Fibroblast of skin of left quadriceps (primary cell): ENCODE results near the gene TUNAR.

Source experiments
- DNase-seq, 2 experiments: peaks; one replicate each; pipeline ENCODE4 v3.0.0-alpha.2; 2013; ENCODE audit warnings: low read depth in 2 of 2

Gene TUNAR

DNA sequence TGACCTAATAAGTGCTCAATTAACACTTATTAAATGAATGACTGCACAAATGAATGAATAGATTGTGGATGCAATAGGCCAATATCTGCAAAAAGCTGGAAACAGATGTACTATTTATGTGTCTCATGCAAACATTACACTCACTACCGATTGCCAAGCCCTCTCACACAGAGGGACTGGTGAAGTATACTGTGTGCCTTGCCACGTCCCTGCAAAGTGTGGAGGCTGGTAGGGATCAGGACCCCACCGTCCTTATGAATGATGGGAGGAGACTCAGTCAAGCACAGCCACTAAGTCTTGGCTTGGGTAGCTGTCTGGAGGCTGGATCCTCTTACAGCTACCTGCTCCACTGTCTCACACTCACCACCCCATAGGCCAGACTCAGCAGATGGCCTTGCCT is 3.9 kb upstream of the TUNAR start:
- DNase-seq = no peak

DNA sequence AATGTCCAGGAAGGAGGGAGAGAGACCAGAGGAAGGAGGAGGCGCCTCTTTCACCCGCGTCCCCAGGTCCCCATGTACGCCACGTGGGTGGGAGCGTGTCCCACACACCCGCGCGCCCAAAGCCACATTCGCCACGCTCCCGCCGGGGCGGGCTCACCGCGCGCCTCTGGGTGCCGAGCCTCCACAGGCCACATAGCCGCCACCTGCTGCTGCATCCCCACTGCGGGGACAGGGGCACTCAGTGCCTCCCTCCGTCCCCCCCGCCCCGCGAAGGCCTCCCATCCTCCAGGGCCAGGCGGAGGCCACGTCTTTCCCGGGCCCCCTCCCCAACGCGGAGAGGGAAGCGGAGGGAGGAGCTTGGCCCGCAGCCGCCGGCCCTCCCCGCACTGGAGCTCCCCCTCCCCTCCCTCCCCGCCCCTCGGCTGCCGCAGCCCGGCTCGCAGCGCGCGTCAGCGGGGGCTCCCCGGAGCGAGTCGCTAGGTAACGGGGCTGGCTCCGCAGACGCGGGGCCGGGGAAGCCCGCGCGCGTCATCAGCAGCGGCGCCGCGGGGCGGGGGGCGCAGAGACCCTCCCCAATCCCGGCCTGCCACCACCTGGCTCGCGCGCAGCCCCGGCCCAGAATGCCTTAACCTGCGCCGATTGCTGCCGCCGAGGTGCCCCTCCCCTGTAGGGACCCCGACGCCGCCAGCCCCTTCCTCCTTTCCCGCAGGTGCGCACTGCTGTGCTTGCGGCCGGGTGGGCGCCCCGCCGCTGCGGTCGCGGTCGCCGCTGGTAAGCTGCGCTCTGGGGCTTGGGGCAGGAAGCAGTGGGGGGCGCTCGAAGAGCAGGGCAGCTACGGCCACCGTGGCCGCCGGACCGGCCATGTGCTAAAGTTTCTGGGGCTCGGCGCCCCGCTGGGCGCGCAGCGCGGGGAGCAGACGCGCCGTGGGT is 536 bp upstream of the TUNAR start:
- no peak for DNase-seq

DNA sequence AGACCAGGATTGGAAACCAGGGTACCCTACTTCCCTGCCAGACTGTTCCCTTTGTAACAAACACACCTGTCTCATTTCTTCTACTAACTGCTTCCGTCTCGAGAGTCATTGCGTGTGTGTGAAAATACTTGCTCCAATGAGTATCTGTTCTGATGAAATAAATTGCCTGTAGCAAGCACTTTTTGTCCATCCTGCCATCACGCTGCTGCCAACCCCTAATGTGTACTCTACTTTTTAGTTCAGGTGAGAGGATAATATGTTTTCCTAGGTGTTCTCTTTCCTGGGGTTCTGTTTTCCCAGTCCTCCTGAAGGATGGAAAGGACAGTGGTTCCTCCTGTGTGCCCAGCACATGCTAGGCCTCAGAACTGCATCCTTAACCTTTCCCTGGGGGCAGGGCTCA is 1.0 kb downstream of the TUNAR start:
- no peak for DNase-seq

DNA sequence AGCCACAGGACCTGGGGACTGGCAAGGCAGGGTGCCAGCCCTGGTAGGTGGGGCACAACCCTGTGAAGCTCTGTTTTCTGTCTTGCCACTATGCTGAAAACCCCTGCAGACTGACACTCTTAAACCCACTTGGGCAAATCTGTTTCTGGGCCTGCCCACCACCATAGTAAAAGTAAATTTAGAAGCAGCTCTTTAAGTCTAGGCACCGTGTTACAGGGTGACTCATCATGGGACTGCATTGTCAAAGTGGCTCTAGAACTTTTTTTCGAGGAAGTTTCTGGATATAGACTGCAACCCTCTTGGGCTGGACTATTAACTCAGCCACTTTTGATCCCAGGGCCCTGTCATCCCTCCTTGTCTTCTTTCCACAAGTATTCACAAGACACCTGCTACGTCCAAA is 7.7 kb downstream of the TUNAR start:
- no peak for DNase-seq

DNA sequence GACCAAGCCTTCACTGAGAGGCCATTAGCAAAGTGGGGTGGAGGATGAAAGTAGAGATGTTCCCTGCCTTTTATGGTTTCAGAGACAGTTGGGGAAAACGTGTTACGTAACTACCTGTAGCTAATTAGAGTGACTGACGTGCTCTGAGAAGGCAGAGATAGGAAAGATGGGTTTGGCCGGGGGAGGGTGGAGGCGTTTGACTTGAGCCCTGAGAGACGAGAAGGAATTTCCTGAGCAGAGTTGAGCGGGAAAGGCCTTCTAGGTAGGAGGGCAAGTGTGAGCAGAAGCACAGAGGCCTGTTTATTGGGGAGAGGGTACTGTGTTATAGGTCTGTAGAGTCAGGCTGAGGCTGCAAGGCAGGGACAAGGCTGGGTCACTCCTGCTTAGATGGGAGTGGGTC is 8.6 kb downstream of the TUNAR start:
- no peak for DNase-seq

DNA sequence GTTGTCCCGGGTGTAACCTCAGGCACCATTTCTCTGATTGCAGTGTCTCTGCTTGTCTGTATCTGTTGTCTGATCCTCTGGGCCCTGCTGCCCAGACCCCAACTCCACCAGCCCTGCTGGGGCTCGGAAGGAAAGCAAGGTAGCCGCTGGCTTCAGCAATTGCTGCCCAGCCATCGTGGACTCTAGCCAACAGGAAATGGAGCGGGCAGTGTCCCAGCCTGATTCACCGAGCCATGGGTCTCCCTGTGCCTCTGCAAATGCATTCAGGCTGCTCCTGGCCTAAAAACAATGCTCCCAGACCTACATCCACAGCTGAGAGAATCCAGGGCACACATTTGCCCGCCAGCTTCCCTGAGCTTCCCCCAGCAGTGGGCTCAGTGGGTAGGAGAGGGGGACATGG is 9.2 kb downstream of the TUNAR start:
- DNase-seq = no peak

DNA sequence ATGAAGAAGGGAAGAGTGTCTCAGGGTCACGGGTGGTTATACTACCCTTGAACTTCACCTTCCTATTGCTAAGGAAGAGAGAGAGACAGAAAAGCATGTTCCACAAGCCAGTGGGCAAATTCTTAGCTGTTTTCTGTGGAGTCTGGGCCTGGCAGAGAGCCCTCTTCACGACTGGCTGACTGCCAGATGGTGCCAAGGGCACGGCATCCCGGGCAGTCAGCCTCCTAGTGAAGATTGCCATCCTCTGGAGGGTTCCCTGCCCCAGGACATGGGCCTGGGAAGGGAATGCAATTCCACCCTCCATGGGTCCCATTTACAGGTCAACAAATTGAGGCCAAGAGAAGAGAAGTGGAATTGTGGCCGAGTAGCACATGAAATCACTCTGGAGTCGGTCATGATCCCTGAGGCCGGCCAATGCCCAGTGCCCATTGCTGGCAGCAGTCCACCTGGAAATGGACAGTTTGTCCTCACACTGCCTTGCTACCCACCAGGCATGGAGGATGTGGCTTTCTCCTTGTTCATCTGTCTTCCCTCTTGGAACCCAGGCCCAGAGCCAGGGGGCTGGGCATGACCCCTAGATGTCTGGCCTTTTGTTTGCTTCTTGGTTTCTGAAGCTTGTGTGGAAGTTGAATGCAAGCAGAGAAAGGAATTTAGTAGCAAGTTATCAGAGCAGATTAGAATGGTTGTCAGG is 9.9 kb downstream of the TUNAR start:
- DNase-seq = no peak

DNA sequence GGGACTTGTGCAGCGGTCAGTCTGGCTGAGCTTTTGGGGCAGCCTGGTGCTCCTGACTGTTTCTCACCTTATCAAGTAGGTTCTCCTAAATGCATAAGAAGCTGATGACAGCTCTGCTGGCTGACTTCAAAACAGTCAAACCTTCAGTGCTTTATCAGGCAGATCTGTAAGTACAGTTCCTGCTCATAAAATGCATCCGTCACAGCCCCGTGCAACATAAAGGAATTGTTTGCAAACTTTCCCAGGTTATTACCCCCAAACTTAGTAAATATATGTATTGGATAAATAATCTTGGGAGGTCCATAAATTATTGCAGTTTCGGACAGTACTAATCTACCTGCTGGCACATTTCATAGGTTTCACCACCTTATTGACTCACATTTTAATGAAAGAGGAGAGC is 10.7 kb downstream of the TUNAR start:
- DNase-seq = no peak

DNA sequence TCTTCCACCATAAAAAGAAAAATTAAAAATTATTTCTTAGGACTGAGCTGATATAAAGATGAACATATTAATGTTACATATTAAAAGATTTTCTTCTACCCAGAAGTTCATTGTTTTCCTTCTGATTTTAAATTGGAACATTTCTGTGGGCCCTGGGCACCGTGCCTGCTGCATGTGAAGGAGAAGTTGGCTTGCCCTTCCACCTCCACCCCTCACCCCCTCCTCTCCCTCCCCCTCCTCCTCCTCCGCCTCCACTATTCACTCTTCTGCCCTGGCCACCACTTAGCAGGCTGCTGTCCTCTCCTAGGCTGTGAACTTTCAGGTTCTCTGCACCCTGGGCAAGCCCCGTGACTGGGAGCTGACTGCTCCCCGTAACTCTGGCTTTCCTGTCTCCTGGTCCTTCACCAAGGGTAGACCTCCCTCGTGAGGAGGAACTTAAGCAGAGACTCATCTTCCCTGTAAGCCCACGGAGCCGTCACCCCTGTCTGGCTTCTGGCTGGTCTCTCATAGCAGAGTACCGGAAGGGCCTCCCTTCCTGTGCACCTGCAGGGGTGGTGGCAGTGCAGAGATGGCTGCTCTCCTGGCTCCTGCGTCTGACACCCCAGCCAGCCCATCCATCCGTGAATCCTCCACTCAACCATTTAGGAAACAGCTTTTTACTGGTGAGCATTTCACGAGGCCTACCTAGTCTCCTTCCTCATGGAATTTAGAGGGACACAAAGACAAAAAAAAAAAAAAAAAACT is 12.8 kb downstream of the TUNAR start:
- DNase-seq = no peak

DNA sequence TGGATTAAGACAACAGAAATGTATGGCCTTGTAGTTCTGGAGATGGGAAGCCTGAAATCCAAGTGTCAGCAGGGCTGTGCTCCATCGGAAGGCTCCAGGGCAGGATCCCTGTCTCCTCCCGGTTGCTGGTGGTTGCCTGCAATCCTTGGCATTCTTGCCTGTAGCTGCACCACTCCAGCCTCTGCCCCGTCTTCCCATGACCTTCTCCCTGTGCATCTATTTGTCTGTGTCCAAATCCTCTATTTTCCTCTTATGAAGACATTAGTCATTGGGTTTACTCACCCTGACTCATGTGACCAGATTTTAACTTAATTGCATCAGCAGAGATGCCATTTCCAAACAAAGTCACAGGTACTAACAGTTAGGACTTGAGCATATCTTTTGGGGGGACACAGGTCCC is 15.1 kb downstream of the TUNAR start:
- DNase-seq = peak; percentile 22

DNA sequence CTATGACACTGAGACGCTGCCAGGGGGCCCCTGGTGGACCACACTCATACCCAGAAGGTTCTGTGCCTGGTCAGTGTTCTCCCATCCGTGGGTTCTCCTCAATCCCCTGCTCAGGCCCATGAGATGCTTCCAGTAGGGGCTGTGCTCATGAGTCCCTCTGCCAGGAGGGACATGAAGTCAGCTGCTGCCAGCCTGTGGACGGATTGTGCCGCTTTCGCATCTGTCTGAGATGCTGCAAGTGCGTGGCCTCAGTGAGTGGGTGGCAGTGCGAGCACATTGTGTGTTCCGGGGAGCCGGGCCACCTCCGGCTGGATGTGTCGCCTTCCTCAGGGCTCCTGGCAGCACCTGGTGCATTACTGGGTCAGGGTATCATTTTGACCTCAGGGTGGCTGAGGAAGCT is 15.5 kb downstream of the TUNAR start:
- DNase-seq = no peak

DNA sequence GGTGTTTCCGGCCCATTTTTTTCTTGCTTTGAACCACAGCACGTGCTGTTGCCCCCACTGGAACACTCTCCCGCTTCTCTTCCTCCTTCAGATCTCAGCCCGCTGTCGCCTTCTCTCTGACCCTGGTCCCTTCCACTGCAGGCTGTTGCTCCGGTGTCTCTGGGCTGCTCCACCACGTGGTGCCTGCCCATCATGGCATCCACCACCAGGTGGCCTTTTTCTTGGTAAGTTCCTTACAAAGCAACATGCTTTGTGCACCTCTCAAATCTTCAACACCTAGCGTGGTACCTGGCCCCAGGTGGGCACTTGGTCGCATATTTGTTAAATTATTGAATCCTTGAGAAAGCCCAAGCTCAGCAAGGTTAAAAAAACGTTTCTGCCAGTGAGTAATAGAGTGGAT is 19.1 kb downstream of the TUNAR start:
- DNase-seq = no peak

DNA sequence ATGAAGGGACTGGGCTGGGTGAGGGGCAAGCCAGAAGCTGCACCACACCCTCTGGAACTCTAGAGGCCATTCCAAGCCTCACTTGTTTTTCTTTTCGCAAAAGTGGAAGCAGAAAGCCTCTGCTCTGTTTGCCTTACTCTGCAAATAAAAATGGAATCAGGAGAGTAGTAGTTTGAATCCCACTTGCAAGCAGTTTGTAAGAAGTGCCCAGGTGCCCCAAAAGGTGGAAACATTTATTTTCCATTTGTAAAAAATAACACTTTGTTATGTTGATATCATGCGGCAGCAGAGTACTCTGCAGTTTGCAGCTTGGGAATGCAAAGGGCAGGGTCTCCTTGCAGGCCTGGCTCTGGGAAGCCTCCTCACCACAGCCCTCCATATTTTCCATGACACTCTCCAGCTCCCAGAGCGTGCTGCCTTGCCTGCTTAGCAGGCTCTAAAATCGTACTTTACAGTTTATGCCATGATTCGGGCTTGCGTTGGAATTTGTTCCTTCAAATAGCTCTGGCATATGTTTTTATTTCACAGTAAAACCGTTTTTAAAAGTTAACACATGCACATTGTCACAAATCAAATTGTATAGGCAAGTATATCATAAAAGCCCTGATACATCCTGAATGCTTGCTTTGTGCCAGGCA is 20.0 kb downstream of the TUNAR start:
- no peak for DNase-seq

DNA sequence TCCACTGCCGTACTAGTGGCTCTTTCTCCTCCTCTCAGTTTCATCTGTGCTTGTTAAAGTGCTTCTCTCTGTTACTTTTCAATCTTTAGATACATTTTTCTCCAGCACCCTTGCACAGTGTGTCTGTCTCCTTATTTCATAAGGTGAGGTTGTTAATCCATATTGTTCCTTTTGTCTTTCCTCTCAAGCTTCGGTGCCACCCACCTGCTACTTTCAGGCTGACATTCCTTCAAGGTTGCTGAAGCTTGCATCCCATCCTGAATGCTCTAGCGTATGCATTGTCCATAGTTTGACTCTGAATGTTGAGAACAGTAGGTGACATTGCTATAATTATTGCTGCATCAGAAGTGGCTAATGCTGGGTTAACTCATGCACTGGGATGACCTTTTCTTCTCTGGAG is 20.6 kb downstream of the TUNAR start:
- DNase-seq = no peak

DNA sequence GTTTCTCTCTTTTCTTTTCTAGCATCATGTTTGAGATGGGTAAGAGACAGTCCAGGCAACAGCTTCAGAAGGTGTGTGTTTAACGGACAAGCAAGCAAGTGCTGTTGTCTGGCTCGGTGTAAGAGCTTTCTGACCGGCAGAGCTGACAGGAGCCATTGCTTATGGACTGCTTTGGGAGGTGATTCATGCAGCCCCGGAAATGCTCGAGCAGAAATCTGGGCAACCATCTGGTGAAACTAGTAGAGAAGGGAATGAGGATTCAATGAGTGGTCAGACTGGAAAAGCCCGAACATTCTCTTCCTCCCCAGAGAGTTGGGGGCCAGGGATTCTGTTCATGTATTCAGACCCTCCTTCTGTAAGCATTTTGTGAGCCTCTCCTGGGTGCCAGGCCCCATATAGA is 24.4 kb downstream of the TUNAR start:
- peak; percentile 9 to 10 for DNase-seq

DNA sequence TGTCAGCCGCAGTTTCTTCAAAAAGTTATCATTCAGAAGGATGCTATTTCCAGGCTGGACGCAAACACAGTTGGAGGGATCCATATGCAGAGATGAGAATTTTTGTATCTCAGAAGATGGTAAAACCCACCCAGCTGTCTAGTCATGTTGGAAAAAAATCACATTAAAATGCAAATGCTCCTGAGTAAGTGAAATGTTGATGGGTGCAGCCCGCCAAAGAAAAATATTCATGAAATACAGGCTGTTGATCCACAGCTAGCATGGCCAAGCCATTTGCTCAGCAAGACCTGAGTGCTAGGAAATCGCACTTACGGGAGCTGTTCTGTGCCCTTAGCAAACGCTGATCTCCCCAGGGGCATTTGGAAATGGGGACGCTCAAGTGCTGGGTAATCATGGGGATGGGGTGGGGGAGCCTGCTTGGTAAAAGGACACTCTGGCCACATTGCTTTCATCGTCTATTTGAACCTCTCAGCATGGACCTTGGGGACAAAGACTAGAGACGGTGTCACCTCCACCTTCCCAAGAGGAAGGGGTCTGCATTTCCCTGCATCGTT is 25.7 kb downstream of the TUNAR start:
- no peak for DNase-seq

DNA sequence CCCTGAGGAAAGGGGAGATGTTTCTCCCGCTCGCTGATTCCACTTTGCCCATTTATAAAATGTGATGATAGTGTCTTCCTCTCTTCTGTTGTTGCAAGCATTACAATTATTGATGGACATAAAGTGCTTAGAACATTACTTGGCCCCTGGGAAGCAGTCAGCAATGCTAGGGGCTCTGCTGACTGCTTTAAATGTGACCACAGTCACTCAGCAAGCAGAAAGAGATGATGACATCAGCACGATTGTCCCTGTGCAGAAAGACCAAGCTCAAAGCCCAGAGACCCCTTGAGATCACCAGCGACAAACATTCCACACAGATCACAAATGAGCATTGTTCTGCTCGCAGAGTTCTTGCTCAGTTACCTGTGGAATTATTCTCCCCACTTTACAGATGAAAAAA is 26.5 kb downstream of the TUNAR start:
- DNase-seq = no peak

DNA sequence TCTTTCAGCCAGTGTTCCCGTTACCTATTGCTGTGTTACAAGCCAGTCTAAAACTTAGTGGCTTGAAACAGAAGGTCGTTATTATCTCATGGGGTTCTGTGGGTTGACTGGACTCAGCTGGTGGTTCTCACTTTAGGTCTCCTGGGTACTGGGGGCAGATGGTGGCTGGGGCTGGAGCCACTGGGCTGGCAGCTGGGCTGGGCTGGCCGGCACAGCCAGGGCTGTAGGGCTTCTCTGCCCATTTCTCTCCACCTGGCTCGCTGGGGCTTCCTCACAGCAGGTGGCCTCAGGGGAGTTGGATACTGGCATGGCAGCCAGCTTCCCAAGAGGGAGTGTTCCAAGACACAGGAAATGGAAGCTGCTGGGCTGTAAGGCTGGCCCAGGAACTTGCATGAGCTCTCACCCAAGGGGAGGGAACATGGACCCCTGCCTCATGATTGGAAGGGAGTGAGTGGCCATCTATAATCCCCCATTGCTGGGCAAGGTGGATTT is 27.0 kb downstream of the TUNAR start:
- DNase-seq = no peak

DNA sequence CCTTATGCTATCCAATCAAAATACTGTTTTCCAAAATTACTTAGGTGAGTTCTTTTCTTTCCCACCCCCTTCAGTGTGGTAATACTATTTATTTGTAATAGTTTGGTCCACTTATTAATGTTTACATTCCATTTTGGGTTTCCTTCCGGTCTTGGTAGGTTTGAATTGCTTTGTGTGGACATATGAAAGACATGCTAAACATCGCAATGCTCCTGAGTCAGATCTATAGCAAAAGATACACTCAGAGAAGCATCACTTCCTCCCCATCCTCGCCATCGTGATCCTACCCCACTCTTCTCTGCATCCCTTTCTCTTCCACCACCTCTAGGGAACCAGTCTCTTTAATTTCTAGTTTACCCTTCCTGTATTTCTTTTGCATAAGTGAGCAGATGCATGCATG is 30.0 kb downstream of the TUNAR start:
- DNase-seq = no peak

DNA sequence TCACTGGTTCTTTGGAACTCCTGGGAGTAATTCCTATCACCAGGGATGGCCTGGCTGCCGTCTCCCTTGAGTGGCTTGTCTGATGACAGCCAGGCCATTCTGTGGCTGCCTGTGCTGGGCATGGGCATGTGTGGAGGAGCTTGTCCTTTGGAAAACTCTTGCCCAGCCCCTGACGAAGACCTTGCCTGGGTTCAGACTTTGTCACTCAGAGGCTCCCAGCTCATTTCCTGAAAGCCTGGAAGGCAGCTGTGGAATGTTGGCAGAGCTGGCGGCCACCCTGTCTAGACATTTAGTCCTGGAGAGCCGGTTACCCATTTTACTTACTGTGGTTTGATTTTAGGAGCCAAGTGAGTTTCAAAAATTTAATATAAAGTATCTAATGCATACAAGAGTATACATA is 34.0 kb downstream of the TUNAR start:
- DNase-seq = no peak

DNA sequence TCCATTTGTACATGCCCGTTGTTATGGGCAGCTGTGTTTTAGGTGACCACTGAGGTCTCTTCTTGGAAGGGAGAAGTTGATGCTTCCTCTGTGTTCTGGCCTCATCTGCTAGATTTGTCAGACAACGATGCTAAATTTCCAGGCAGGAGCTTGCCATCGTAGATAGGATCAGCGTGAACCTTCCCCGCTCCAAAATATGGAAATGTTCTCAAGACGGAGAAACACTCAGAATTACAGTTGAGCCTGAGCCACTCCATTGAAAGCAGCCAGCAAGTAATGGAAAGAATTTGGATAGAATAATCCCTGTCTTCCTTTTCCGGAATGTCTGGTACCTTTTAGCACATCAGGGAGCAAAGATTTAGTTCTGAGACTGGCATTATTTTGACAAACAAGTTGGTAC is 34.8 kb downstream of the TUNAR start:
- no peak for DNase-seq

DNA sequence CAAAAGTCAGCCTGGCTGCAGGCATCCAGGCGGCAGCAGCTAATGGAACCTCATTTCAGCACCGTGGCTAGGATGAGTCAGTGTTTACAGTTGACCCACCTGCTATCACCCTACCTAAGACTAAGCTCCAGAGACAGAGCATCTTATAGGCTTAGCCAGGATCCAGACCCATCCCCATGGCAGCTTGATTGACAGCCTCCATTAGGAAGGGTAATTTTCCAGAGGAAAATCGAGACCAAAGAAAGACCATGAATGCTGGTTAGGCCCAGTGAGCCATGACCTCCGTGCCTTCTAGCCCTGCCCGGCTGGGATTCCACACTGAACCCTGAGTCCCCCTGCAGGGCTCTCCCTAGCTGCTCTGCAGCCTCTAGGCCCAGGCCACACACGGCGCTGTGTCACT is 38.7 kb downstream of the TUNAR start:
- DNase-seq = no peak
